GM18508 (cell line): ENCODE data around the gene AQP7.
A peak's percentile ranks its signal among the peaks of the same experiment; 100 is the strongest.
"Not testable (repeated sequence)": the region's sequence is repeated elsewhere in the genome, so short reads cannot be mapped to it uniquely, and the experiment has no call there.

Experiments used
- ATAC-seq: cut with Tn5 transposase; IDR thresholded peaks from one replicate; pipeline ENCODE4 v1.9.1; 2021; ENCODE audit warnings: moderate number of reproducible peaks; ENCODE audit not compliant: insufficient read depth, unreplicated experiment

Gene AQP7

DNA sequence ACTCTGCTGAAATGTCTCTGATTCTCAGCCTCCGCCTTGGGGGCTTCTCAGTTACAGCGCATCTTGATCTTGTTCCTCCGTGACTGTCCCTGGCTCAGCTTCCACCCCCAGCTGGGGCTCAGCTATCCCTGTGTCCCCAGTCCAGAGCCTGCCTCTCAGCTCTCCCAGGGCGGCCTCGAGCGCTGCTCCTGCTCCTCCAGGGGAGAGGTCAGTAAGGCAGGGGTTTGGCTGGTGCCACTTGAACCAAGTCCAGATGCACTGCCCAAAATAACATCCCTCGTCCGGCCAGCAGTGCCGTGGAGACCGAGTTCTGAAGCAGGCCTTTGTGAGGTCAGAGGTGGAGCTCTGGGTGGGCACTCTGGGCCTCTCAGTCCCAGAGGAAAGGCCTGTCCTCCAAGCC lies at the start of gene AQP7:
AQP7 (minus strand) TSS at position 198 of the 400 bp plus-strand sequence. CDS start 1,306 bp downstream, outside the sequence.
- not testable (repeated sequence) for ATAC-seq

DNA sequence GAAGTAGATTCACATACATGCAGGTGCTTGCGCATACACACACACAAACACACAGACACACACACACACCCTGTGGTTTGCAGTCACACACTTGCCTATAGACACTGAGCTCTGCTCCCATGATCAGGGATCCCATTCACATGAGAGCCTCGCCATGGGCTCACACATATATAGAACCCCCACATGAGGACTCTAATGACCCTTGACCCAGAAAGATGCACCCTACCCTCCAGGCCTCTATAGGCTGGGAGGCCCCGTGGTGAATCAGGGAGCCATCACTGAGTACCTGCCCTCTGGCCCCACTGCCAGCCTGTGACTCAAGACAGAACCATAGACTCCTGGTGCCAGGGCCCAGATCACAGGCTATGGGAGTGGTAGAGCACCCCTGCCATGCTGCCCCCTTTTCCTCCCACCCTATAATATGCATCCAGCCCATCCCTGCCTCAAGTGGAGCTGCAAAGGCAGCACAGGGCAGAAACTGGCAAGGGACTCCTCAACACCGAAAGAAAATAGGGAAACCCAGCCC lies 48.3 kb upstream of the AQP7 start:
- no peak for ATAC-seq

GRCh38 chr9:33449715-33450114 lies 47.3 kb upstream of the AQP7 start:
- ATAC-seq = no peak

DNA sequence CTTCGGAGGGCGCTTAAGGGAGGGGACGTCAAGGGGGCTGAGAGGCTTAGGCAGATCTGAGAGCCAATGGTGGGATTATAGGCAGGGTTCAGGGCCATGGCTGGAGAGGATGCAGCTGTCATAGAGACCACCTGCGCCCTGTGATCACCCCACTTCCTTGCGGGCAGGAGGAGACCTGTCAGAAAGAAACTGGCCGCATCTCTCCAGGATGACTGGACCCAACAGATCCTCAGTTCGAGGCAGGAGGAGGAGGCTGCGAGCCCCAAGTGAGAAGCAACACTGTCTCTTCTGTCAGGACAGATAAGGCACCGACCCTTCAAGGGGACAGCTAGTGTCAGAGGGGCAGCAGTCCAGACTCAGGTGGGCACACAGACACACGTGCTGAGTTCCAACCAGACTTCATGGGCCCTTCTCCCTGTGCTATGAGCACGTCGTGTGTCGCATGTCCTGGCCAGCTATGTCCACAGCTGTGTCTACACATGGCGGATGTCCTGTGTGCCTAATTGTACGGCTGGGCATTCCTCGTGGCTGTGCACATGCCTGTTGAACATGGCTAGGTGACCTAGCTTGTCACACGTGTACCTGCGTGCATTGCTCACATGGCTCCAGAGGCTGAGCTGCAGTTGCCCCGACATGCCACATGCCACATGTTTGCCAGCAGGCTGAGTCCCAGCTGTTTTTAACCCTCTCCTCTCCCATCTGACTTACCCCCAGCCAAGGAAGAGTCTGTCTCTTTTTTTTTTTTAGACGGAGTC lies 45.6 kb upstream of the AQP7 start:
- ATAC-seq = no peak

DNA sequence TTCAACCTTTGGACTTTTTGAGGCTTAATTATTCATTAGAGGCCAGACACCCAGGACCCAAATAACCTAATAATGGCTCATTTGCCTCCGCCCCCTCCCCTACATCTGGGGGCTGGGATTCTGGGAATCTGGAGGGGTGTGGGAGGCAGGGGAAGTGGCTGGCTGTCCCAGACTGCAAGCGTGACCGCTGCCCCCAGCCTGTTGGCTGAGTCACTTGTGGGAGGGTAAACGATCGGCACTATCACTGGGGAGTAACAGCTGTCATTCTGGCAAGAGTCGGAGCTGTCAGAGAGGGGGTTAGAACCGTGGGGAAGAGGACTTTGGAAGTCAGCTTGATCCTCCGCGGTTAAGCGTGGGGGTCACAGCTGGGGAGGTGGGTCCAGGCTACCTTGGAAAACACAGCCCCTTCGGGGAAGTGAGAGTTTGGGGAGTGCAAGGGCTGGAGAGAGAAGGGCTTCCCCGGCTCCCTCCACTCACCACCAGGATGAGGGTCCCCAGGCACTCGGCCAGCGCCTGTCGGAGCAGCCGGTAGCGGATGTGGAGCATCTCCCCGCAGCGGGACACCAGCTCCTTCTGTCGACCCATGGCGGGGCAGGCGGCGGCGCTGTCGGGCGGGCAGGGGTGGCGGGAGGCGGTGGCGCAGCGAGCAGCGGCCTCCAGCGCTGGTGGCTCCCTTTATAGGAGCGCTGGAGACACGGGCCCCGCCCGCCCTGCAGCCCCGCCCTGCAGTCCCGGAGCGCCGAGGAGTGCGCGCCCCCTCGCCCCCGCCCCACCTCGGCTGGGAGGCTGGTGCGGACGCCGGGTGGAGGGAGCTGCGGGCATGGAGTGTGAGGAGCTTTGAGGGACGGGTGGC lies 44.8 kb upstream of the AQP7 start, which contains the start of gene AQP3:
AQP3 (minus strand) TSS at position 648 of the 853 bp plus-strand sequence; CDS start at position 585, 63 bp downstream.
- ATAC-seq = peak; percentile 14

- peak; percentile 84 for ATAC-seq
Observed at GRCh38 chr9:33446240-33446945, 44.0 kb upstream of the AQP7 start.

DNA sequence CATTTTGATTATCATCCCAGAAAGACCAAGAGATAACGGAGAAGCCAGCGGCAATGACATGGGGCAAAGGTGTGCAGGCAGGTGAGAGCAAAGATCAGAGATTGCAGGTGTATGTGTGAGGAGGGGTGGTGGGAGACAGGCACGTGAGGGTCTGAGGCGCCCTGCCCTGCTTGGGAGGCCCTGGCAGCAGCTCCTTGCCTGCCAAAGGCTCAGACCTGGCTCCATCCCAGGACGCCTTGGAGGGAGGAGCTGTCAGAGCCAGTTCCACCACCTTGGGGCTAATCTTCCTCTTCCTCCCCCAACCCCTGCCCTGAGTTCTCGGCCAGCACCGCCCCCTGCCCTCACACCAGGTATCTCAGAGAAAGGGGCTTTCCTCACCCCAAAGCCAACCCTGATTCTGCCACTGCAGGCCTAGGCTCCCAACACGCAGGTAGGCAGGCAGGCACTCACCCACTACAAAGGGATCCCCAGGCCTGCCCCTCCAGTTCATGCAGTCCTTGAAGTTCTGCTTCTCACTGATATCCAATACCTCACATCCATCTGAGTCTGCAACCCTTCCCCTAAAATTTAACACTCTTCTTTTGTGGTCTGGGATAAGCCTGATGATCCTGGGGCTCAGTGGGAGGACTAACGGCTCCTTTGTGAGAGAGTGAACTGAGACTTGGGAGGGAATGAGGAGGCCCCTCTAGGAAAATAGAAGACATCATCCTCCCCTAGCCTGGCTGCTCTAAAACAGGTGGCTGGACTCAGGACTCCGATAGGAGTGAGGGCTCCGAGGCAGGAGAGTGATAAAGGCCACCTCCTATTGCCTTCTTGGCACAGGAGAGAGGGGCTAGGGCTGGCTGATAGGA lies 43.2 kb upstream of the AQP7 start:
- ATAC-seq = no peak

- ATAC-seq = no peak
Observed at GRCh38 chr9:33443464-33444154, 41.2 kb upstream of the AQP7 start.

- ATAC-seq = no peak
Observed at GRCh38 chr9:33443047-33443446, 40.7 kb upstream of the AQP7 start.

DNA sequence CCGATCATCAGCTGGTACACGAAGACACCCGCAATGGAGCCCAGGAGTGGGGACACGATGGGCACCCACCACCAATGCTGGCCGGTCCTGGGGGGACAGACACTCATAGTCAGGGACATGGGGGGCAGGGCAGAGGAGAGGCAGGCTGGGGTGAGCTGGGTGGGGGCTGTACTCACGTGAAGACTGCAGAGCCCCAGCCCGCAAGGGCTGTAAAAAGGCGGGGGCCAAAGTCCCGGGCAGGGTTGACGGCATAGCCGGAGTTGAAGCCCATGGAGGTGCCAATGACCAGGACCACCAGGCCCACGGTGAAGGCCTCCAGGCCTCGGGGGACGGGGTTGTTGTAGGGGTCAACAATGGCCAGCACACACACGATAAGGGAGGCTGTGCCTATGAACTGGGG lies 39.8 kb upstream of the AQP7 start:
- ATAC-seq = no peak

GRCh38 chr9:33440609-33441008 lies 38.2 kb upstream of the AQP7 start:
- no peak for ATAC-seq

DNA sequence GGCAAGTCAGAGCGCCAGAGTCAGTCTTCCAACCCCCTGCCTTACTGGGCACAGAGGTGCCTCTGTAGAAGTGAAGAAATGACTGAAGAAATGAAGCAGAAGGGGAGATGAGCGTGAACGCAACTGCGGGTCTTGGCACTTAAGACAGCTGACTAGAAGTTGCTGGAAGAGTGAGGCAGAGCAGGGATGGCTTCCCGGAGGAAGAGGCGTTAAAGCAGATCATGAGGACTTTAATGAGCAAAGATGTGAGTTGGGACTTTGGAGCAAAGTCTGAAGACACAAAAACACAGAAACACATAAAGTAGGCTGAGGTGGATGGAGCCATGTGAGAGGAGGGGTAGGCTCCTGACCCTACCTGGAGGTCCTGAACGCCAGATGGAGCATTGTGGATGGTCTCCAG lies 37.8 kb upstream of the AQP7 start:
- ATAC-seq = no peak

- no peak for ATAC-seq
Observed at GRCh38 chr9:33439731-33440130, 37.4 kb upstream of the AQP7 start.

GRCh38 chr9:33438926-33439680 lies 36.7 kb upstream of the AQP7 start:
- ATAC-seq = no peak

DNA sequence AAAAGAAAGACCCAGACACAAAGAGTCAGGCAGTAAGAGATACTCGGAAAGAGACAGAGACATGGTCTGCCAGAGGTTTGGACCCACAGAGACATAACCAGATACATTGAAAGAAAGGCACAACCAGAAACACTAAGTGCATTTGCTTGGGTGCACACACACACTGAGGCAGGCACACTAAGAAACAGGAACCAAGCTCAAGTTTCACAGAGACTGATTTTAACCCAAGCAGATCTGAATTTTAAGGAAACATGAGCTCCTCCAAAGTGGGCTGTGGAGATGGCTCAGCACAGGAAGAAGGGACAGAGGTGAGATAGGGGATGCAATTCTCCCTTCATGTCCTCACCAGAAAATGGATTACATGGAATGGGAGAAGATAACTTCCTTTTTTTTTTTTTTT lies 35.5 kb upstream of the AQP7 start:
- ATAC-seq = no peak

- no peak for ATAC-seq
Observed at GRCh38 chr9:33437205-33437604, 34.8 kb upstream of the AQP7 start.

DNA sequence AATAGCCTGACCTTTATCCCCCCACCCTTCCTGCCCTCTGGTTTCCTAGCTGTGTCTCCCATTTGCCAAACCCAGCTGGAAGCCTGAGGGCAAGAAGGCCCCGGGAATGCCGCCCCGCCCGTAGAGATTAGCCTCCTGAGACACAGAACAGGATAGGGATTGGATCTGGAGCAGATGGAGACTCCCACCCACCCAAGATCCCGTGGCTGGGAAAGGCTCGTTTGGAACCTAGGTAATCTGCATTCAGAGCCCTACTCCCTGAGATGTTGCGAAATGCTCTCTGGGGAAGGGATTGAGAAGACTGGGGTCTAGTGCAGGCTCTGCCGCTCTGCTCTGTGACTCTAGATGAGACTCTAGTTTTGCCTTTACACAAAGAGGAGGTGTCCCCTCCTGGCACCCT lies 34.1 kb upstream of the AQP7 start:
- ATAC-seq = no peak

DNA sequence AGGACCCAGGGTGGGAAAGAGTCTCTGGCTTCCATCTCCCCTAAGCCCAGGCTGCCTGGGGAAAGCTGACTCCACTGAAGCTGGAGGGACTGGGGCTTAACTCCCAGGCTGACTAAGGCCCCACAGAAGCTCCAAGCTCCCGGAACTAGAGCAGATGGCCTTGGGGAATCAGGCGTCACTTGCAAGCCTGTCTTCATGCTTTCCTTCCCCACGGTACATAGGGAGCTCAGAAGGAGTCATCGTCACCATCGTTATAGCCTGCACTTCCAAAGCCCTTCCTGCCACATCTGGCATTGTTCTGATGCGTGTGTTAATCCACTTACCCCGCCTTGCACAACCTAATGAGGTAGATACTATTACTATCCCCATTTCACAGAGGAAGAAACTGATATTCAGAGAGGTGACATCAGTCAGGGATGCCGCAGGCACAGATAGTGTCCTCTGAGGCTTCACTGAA lies 33.5 kb upstream of the AQP7 start:
- ATAC-seq = no peak
